GM10847 (cell line): ENCODE measurements around the gene NKIRAS2.

Experiments
- POLR2A ChIP-seq: IDR thresholded peaks from 2 replicates; pipeline ENCODE4 v1.6.1; 2011; ENCODE audit not compliant: insufficient read length; ENCODE audit errors: extremely low read depth

NKIRAS2 gene

GRCh38 chr17:42019509-42020404 is at the start of gene NKIRAS2:
TSS of gene NKIRAS2 (plus strand) at chr17:42020090. CDS start at chr17:42021578, 1,488 bp downstream.
- peak; percentile 84 for TF ChIP-seq POLR2A

- no peak for TF ChIP-seq POLR2A
Measured at GRCh38 chr17:41970901-41971331, 49.0 kb upstream of the NKIRAS2 start.

- no peak for TF ChIP-seq POLR2A
Measured at GRCh38 chr17:41971721-41972523, 48.0 kb upstream of the NKIRAS2 start.

- no peak for TF ChIP-seq POLR2A
Measured at GRCh38 chr17:41972571-41973407, 47.1 kb upstream of the NKIRAS2 start.

- no peak for TF ChIP-seq POLR2A
Measured at GRCh38 chr17:41973408-41973811, 46.5 kb upstream of the NKIRAS2 start.

- no peak for TF ChIP-seq POLR2A
Measured at GRCh38 chr17:41974031-41974430, 45.9 kb upstream of the NKIRAS2 start.

- no peak for TF ChIP-seq POLR2A
Measured at GRCh38 chr17:41974658-41975057, 45.2 kb upstream of the NKIRAS2 start.

- TF ChIP-seq POLR2A: no peak
Measured at GRCh38 chr17:41975099-41976083, 44.5 kb upstream of the NKIRAS2 start.

- no peak for TF ChIP-seq POLR2A
Measured at GRCh38 chr17:41976142-41976768, 43.6 kb upstream of the NKIRAS2 start.

- TF ChIP-seq POLR2A: no peak
Measured at GRCh38 chr17:41977991-41978390, 41.9 kb upstream of the NKIRAS2 start.

GRCh38 chr17:41982026-41982760 is 37.7 kb upstream of the NKIRAS2 start:
- no peak for TF ChIP-seq POLR2A

GRCh38 chr17:41984454-41984853 is 35.4 kb upstream of the NKIRAS2 start:
- TF ChIP-seq POLR2A: no peak

GRCh38 chr17:41985919-41986318 is 34.0 kb upstream of the NKIRAS2 start:
- no peak for TF ChIP-seq POLR2A
